GM19468 (cell line): ENCODE results near the gene CABP4.
"Not testable (repeated sequence)": the region's sequence is repeated elsewhere in the genome, so short reads cannot be mapped to it uniquely, and the experiment has no call there.

Source experiments
- ATAC-seq: cut with Tn5 transposase; IDR thresholded peaks from one replicate; pipeline ENCODE4 v1.9.1; 2021; ENCODE audit warnings: mild to moderate bottlenecking, moderate library complexity, moderate number of reproducible peaks; ENCODE audit not compliant: unreplicated experiment; ENCODE audit errors: extremely low read depth

The CABP4 gene

DNA sequence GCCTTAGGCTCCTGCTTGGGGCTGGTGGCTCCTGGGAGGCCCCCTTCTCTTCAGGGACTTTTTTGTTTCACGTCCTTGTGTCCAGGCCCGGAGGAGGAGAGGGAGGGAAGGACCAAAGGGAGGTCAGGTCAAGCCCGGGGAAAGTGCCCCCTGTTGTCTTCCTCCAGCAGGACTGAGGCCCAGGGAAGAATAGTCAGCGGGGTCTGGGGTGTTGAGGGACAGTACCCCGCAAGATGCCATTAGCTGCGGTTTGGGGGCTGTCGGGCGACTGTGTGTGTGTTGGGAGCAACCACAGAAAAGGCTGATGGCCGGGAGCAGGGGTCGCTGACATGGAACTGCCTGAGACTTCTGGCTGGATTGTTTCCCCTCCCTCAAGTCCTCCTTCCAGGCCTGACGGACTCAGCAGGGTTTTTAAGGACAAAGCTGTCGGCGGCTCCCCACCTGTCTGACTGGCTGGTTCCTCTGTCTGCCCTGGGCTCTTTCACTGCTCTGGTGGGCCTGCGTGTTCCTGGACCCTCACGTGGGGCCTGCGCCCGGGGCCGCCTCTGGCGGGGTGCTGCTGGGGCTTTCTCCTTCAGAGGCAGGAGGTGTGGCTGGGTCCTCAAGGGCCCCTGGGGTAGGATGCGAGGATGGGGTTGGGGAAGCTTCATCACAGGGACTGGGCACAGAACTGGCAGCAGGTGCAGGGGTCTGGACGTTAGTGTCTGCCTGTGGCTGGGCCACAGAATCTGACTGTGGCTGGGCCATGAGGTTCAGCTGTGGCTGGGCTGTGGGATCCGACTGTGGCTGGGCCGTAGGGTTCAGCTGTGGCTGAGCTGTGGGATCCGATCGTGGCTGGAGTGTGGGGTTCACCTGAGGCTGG lies 4.1 kb upstream of the CABP4 start:
- ATAC-seq = no peak

DNA sequence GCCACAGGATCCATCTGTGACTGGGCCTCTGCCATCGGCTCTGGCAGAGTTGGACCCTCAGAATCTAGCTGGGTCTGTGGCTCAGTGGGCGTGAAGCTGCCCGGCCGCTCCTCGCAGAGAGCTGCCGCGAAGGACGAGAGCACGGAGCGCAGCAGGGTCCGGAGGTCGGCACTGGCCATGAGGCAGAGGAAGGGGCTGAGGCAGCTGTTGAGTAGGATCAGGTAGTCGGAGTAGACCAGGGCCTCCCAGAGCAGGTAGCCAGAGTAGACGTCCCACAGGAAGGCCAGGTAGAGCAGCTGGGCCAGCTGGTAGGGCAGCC lies 3.5 kb upstream of the CABP4 start:
- ATAC-seq = no peak

GRCh38 chr11:67452141-67452952 lies 2.8 kb upstream of the CABP4 start, which contains the start of gene GPR152:
Gene GPR152 (minus strand): TSS chr11:67452729. CDS start chr11:67452724, 5 bp downstream.
- ATAC-seq = no peak

- no peak for ATAC-seq
Observed at GRCh38 chr11:67453816-67454732, 1.1 kb upstream of the CABP4 start.

GRCh38 chr11:67456068-67456705 lies 1.0 kb downstream of the CABP4 start:
- no peak for ATAC-seq

DNA sequence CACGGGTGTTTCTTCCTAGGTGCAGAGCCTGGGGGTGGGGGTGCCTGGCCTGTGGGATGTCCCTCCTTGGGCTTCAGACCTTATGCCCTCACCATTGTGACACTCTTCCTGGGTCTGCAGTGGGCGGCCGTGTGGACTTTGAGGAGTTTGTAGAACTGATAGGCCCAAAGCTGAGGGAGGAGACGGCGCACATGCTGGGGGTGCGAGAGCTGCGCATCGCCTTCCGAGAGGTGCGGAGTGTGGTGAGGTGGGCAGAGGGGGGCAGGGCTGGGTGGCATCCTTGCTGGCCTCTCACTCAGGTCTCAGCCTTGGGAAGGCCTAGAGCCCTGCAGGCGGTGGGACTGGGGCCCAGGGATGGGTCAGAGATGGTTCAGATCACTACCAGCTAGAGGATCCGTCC lies 2.3 kb downstream of the CABP4 start:
- ATAC-seq = no peak

DNA sequence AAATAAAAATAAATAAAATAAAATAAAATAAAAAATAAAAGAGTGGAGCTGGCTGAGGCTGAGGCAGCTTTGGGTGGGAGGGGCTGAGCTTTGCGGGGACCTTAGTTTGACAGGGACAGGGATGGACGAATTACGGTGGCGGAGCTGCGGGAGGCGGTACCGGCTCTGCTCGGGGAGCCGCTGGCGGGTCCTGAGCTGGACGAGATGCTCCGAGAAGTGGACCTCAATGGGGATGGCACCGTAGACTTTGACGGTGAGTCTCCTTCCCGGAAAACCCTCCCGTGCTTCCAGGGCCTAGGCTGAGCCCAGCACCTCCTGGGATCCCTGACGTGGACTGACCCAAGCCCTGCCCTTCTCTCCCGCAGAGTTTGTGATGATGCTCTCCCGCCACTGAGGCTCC lies 3.1 kb downstream of the CABP4 start:
- ATAC-seq = no peak

DNA sequence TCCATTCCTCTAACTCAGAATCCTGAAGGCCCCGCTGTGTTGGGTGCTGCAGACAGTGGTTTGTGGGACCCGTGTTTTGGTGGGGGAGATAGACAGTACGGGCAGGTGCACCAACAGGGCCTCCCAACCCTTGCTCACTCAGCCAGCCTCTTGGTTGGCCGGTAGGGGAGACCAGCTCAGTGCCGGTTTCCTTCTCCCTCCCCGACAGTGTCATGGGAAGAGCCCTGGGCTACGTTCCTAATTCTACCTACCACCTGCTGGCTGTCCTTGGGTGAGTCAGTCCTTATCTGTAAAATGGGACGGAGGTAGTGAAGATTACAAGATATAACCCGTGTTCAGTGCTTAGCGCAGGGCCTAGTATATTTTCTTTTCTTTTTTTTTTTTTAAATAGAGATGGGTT lies 8.0 kb downstream of the CABP4 start:
- ATAC-seq = no peak

- no peak for ATAC-seq
Observed at GRCh38 chr11:67463680-67464410, 8.7 kb downstream of the CABP4 start.

GRCh38 chr11:67464411-67465188 lies 9.4 kb downstream of the CABP4 start:
- ATAC-seq = no peak

DNA sequence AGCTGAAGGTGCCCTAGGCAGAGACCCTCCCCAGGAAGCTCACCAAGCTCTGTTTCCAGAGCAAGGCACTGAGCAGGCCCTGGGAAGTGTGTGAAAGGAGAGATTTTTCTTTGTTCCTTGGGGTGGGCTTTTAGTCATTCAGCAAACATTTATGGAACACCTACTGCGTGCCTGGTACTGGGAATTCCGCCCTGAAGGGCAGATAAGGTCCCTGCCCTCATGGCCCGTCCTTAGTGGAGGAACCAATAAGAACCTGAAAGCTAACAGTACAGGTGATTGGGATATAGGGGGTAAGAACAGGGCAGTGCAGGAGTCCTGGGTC lies 10.0 kb downstream of the CABP4 start:
- ATAC-seq = no peak

- ATAC-seq = not testable (repeated sequence)
Observed at GRCh38 chr11:67465530-67465929, 10.4 kb downstream of the CABP4 start.

DNA sequence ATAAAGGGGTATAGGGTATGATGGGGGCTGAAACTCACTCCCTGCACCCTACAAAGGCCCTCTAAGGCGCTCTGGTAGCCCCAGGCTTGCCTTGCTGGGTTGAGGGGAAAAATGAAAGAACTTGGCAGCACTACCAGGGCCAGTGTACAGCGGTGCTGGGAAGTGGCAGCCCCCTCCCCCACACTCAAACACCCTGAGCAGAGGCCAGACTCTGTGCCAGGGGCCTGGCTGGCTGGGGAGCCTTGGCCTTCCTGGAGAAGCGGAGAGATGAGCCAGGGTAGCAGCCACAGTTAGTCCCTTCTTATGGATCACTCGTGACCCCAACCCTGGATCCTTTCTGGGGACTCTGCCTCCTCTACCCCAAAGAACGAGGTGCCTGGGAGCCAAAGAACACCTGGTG lies 11.2 kb downstream of the CABP4 start:
- ATAC-seq = no peak

DNA sequence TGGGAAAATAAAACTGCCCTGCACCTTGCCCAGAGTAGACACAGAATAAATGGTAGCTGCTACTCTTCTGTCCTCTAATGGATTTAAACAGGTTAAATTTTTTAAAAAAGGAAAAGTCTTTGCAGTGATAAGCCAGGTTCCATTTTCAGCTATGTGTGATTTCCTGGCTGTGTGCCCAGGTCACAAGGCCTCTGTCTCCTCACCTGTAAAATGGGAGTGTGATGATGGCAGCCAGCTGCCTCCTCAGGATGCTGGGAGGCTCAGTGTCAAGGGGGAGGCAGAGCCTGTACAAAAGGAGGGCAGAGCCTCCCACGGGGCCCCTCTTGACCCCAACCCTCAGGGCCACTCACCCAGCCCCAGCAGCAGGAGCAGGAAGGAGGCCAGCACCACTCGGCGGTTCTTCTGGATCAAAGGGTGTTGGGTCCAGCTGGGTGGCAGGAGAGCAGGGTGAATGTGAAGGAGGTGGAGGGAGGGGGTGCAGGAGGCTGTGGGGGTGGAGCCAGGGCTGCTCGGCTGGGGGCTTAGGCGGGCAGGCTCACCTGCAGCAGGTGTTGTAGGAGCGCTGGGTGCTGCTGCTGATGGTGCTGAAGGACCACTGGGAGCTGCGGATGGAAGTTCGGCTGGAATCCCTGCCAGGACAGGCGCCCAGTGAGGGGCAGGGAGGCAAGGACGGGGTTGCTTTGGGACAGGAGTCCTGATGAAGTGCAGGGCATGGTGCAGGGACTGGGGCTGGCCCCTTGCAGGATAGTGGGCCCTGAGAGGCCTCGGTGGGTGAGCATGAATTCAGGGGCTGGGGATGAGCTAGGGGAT lies 12.0 kb downstream of the CABP4 start:
- no peak for ATAC-seq

DNA sequence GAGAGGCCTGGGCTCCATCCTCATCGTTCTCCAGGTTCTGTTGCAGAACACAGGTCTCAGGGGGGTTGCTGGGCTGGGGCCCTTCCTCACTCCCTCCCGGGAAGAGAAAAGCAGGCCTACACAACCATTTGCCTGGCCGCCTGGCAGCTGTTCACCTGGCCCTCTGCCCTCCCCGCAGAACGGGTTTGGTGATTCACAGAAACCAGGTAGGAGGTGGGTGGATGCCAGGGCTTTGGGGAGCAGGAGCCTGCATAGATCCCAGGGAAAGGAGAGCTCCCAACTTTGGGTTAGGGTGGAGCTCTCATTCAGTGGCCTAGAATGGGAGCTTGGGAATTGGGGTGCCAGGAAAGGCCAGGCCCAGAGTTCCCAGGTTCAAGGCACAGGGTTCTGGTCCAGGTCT lies 12.9 kb downstream of the CABP4 start:
- no peak for ATAC-seq

- no peak for ATAC-seq
Observed at GRCh38 chr11:67468456-67468758, 13.3 kb downstream of the CABP4 start.

- peak; percentile 36 for ATAC-seq
Observed at GRCh38 chr11:67468759-67469507, 13.8 kb downstream of the CABP4 start, which contains the start of gene TMEM134. Gene TMEM134 (minus strand): TSS chr11:67469251. CDS start chr11:67469192, 59 bp downstream.
